ENCODE results near the gene E2F2.

The E2F2 gene

GRCh38 chr1:23460519-23460918 lies 70.5 kb downstream of the E2F2 start:
- Histone ChIP-seq H3K36me3 (ENCODE audit: low read length) (no peaks in the 10 kb centered on the region), H3K27ac (ENCODE audit: low read depth, low read length) (no peak overlapping the region), H3F3A (ENCODE audit: insufficient read depth) (no peaks in the 10 kb centered on the region), H3K79me2 (ENCODE audit: insufficient read depth, low read length) (no peaks in the 10 kb centered on the region), H3K4me3 (ENCODE audit: insufficient read depth, low read length, poor library complexity, severe bottlenecking) (no peak overlapping the region), H3K9ac (ENCODE audit: low read length) (no peak overlapping the region), H2AFZ (ENCODE audit: low read depth, low read length, severe bottlenecking) (no peak overlapping the region), H3K4me2 (ENCODE audit: low read depth, low read length, poor library complexity, severe bottlenecking) (no peak overlapping the region), H3K27me3 (ENCODE audit: low read length) (no peaks in the 10 kb centered on the region), H3K9me2 (replicated peaks; ENCODE audit: insufficient read depth, low read length) (no peaks in the 10 kb centered on the region), H3K9me3 (ENCODE audit: insufficient read depth, low read length) (no peaks in the 10 kb centered on the region), H4K20me1 (ENCODE audit: low read depth, low read length) (no peaks in the 10 kb centered on the region)
- TF ChIP-seq EZH2phosphoT487 (conservative IDR thresholded peaks at IDR 0.05; ENCODE audit: low read length): no peak
- TF ChIP-seq, protein P1, sequence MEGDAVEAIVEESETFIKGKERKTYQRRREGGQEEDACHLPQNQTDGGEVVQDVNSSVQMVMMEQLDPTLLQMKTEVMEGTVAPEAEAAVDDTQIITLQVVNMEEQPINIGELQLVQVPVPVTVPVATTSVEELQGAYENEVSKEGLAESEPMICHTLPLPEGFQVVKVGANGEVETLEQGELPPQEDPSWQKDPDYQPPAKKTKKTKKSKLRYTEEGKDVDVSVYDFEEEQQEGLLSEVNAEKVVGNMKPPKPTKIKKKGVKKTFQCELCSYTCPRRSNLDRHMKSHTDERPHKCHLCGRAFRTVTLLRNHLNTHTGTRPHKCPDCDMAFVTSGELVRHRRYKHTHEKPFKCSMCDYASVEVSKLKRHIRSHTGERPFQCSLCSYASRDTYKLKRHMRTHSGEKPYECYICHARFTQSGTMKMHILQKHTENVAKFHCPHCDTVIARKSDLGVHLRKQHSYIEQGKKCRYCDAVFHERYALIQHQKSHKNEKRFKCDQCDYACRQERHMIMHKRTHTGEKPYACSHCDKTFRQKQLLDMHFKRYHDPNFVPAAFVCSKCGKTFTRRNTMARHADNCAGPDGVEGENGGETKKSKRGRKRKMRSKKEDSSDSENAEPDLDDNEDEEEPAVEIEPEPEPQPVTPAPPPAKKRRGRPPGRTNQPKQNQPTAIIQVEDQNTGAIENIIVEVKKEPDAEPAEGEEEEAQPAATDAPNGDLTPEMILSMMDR (IDR thresholded peaks at IDR 0.05; ENCODE audit: insufficient read depth, low read length, poor library complexity, severe bottlenecking): no peak

- Histone ChIP-seq H3K27ac (ENCODE audit: low read depth, low read length) (no peak overlapping the region), H3K79me2 (ENCODE audit: insufficient read depth, low read length) (no peaks in the 10 kb centered on the region), H3K27me3 (ENCODE audit: low read length) (no peaks in the 10 kb centered on the region), H3K9ac (ENCODE audit: low read length) (no peak overlapping the region), H3K9me2 (replicated peaks; ENCODE audit: insufficient read depth, low read length) (no peaks in the 10 kb centered on the region), H3K9me3 (ENCODE audit: insufficient read depth, low read length) (no peaks in the 10 kb centered on the region), H3F3A (ENCODE audit: insufficient read depth) (no peaks in the 10 kb centered on the region), H3K4me2 (ENCODE audit: low read depth, low read length, poor library complexity, severe bottlenecking) (no peak overlapping the region), H4K20me1 (ENCODE audit: low read depth, low read length) (no peaks in the 10 kb centered on the region), H3K36me3 (ENCODE audit: low read length) (no peaks in the 10 kb centered on the region), H2AFZ (ENCODE audit: low read depth, low read length, severe bottlenecking) (no peak overlapping the region), H3K4me3 (ENCODE audit: insufficient read depth, low read length, poor library complexity, severe bottlenecking) (no peak overlapping the region)
- TF ChIP-seq, protein P1 (IDR thresholded peaks at IDR 0.05; ENCODE audit: insufficient read depth, low read length, poor library complexity, severe bottlenecking): no peak
- TF ChIP-seq EZH2phosphoT487 (conservative IDR thresholded peaks at IDR 0.05; ENCODE audit: low read length): no peak
Measured at GRCh38 chr1:23459338-23459757, 71.7 kb downstream of the E2F2 start.

All from SU-DHL-6 (cell line).